Gastroesophageal sphincter (tissue), 3 donors: ENCODE data around the gene SLC18B1.

ENCODE experiments used
- POLR2AphosphoS5 ChIP-seq: sonication (generic); formaldehyde crosslinking; IDR thresholded peaks from one replicate; pipeline ENCODE4 v1.6.1; 2017; ENCODE audit warnings: antibody characterized with exemption
- TF ChIP-seq, protein P1 (sequence below), 4 experiments: fragments of 200-600 bp in 2 of 4; fragments of 450-650 bp in 2 of 4; sonication (generic) in 1 of 4; IDR thresholded peaks; one replicate each; pipeline ENCODE4 v1.5.1; 2017 to 2019; ENCODE audit warnings: antibody characterized with exemption in 4 of 4, mild to moderate bottlenecking in 2 of 4, moderate library complexity in 2 of 4

DNA sequence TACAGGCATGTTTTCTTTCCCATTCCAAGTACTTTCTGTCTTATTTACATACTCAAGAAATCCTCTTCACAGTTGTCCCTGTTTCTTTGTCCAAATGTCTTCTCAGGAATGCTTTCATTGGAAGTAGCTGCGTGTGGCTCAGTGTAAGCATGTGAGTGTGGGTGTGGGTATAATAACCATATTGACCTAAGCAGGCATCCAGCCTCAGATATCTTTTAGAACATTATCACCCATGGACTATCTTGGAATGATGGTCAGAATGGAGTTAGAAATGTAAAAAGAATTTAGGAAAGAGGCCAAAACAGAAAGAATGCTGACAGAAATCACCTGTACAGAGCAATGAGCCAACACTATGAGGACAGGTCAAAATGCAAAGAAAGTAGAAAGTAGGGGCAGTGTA, 57.2 kb downstream of the SLC18B1 start:
- TF ChIP-seq, protein P1, sequence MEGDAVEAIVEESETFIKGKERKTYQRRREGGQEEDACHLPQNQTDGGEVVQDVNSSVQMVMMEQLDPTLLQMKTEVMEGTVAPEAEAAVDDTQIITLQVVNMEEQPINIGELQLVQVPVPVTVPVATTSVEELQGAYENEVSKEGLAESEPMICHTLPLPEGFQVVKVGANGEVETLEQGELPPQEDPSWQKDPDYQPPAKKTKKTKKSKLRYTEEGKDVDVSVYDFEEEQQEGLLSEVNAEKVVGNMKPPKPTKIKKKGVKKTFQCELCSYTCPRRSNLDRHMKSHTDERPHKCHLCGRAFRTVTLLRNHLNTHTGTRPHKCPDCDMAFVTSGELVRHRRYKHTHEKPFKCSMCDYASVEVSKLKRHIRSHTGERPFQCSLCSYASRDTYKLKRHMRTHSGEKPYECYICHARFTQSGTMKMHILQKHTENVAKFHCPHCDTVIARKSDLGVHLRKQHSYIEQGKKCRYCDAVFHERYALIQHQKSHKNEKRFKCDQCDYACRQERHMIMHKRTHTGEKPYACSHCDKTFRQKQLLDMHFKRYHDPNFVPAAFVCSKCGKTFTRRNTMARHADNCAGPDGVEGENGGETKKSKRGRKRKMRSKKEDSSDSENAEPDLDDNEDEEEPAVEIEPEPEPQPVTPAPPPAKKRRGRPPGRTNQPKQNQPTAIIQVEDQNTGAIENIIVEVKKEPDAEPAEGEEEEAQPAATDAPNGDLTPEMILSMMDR (IDR thresholded peaks at IDR 0.05), result no peak
- TF ChIP-seq POLR2AphosphoS5, result no peak
